GM19467 (cell line): ENCODE data around the gene VSX1.

Source experiments
- ATAC-seq: cut with Tn5 transposase; IDR thresholded peaks from one replicate; pipeline ENCODE4 v1.9.1; 2021; ENCODE audit warnings: mild to moderate bottlenecking, moderate library complexity; ENCODE audit not compliant: unreplicated experiment

VSX1 gene

GRCh38 chr20:25081730-25082497, at the start of gene VSX1:
Gene VSX1 (minus strand): TSS chr20:25082141. CDS start chr20:25082096, 45 bp downstream.
- ATAC-seq = no peak

- no peak for ATAC-seq
Observed at GRCh38 chr20:25129908-25130307, 48.0 kb upstream of the VSX1 start.

GRCh38 chr20:25129428-25129827, 47.5 kb upstream of the VSX1 start:
- no peak for ATAC-seq

DNA sequence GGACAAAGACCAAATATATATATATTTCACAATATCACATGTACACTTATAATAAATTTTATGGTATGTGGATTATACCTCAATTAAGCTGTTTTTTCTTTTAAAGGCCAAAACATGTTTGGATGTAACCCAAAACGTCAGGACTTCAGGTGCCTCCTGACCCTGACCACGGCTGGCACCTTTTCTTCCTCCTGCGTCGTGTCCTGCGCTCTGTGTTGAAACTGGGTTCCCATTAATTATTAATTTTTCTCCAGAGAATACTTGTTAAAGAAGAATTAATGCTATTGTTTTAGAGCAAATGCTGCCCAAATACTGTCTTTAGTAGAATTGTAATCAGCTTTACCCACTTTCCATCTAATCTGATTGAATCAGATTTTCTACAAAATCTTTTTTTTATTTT, 46.7 kb upstream of the VSX1 start:
- no peak for ATAC-seq

DNA sequence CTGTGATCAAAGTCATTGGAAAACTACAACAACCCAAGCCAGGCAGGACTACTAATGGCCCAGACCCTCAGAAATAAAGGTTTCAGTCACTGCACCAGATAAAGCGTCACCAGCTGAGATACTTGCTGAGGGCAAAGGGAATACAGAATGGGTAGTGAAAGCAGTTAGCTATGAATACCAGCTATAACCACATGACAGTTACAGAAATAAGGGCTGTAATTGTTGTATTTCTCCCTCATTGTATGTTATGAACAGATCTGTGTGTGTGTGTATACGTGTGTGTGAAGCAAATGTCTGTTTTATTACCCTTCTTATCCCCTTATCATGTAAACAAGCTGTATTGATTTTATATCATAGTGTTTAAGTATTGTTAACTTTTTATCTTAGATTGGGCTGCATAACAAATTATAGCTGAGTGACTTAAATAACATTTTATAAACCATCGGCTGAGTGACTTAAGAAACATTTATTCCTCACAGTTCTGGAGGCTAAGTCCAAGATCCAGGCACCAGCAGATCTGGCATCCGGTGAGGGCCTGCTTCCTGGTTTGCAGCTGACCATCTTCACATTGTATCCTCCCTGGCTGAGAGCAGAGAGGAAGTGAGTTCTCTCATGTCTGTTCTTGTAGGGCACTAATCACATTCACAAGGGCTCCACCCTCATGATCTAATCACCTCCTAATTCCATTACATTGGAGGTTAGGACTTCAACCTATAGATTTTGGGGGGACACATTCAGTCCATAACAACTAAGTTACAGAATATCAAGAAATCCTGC, 46.0 kb upstream of the VSX1 start:
- no peak for ATAC-seq

DNA sequence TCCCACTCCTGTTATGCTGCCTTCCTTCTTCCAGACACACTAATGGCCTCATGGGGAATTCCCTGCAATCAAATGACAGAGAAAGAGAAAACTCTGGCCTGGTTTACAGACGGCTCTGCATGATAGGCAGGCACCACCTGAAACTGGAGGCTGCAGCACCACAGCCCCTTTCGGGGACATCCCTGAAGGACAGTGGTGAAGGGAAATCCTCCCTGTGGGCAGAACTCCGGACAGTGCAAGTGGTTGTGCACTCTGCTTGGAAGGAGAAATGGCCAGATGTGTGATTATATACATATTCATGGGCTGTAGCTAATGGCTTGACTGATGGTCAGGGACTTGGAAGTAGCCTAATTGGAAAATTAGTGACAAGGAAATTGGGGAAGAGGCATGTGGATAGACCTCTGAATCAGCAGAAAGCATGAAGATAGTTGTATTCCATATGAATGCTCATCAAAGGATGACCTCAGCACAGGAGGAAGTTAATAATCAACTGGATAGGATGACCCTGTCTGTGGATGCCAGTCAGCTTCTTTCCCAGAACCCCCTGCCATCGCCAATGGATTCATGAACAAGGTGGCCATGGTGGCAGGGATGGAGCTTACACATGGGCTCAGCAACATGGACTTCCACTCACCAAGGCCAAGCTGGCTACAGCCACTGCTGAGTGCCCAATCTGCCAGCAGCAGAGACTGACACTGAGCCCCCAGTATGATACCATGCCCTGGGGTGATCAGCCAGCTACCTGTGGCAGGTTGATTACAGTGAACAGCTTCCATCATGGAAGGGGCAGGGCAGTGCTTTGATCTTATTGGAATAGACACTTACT, 44.5 kb upstream of the VSX1 start:
- no peak for ATAC-seq

DNA sequence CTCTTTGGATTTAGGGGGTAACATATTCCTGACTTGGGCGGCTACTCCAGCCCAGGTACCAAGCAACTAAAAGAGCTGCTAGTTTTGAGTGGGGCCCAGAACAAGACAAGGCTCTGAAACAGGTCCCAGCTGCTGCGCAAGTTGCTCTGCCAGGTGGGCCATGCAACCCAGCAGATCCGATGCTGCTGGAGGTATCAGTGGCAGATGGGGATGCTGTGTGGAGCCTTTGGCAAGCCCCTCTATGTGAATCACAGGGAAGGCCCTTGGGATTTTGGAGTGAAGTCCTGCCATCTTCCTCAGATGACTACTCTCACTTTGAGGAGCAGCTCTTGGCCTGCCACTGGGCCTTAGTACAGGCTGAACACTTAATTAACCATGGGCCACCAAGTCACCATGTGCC, 43.7 kb upstream of the VSX1 start:
- no peak for ATAC-seq

DNA sequence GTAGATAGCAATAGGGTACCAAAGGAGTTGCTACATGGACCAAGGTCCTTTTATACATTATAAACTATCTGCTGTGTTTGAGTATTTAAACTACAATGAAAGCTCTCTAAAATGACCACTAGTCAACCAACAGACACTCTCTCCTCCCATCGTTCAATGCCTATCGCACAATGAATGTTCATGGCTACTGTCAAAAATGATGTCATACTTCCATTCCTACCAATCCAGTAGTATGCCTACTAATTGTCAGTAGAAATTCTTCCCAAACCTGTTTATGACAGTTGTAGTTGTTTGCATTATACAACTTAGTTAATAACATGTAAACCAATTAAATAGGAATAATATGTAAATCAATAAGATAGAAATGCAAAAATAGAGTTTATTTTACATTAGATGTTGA, 39.0 kb upstream of the VSX1 start:
- ATAC-seq = no peak

DNA sequence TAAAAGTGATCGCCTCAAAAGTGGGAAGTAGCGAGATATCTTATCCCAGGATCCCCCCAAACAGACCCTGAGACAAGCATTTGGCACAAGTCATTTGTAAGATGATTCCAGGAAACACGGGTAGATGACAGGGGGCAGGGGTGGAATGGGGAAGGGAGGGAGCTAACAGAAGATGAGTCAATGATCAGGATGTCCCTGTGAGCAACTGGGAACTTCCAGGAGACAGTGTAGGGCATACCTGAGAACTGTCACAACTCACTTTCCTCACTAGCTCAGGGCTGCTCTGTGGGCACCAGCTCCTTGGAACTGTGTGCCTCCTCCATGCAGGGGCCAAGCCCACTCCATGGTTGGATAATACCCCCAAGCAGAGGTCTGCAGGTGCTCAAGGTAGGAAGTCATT, 38.5 kb upstream of the VSX1 start:
- no peak for ATAC-seq

DNA sequence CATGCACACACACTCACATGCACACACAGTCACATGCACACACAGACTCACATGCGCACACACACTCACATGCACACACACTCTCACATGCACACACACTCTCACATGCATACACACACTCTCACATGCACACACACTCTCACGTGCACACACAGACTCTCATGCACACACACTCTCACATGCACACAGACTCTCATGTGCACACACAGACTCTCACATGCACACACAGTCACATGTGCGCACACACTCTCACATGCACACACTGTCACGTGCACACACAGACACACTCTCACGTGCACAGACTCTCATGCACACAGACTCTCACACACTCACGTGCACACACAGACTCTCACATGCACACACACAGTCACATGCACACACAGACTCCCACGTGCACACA, 36.6 kb upstream of the VSX1 start:
- ATAC-seq = no peak

- ATAC-seq = no peak
Observed at GRCh38 chr20:25117990-25118389, 36.0 kb upstream of the VSX1 start.

DNA sequence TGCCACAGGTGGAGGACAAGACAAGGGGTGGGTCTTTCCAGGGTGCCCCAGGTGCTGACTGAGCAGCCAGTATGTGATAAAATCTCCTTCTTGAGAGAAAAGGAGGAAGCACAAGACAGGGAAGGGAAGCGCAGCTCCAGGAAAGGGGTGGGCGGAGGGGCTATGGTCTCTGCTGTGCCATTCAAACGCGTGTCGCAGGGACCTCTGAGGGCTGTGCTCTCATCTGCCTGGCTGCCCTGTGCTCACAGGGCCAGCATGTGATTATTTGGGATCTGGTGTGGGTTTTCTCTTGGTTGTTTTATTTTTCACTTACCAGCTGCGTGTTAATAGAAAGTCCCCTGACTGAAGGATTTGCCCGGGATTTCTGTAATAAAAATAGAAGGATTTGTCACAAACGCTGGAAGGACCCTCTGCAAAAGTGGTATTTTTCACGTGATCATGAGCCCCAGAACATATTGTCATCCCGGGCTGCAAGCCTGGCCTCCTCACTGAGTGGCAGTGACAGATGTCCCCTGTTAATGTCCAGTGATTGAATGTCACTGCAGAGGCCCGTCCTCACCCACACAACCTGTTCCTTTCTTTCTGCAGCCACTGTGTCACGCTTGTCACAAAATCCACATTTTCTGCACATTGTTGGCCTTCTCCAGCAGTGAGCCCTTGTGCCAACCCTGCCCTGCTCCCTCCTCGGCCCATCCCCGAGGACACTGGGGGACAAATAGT, 35.0 kb upstream of the VSX1 start:
- ATAC-seq = no peak

- no peak for ATAC-seq
Observed at GRCh38 chr20:25103526-25103925, 21.6 kb upstream of the VSX1 start.

- ATAC-seq = no peak
Observed at GRCh38 chr20:25100914-25101313, 19.0 kb upstream of the VSX1 start.

- ATAC-seq = no peak
Observed at GRCh38 chr20:25099601-25100140, 17.7 kb upstream of the VSX1 start.

DNA sequence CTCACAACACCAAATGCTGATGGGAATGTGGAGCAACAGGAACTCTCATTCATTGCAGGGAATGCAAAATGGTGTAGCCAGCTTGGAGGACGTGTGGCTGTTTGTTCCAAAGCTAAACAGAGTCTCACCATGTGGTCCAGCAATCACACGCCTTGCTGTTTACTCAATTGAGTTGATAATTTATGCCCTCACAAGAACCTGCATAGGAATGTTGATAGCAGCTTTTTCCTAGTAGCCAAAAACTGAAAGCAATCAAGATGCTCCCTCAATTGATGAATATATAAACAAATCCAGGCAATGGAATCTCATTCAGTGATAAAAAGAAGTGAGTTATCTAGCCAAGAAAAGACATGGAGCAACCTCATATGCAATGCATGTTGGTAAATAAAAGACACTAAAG, 15.6 kb upstream of the VSX1 start:
- ATAC-seq = no peak

GRCh38 chr20:25090492-25091429, 8.8 kb upstream of the VSX1 start:
- ATAC-seq = peak; percentile 81

DNA sequence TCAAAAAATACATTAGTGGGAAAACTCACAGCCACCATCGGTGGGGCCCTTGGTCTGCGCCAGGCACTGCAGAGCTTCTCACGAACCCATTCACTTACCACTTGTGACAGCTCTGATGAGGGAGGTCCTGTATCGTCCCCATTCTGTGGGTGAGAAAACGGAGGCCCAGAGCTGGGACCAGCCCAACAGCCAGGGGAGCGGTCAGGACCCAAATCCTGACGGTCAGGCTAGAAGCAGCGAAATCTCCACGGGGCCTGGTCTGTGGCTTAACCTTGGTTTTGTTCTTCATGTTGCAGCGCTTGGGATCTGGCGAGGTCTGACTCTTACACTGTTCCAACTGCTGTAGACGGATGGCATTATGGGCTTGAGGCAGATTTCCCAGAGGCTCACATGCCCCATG, 7.7 kb upstream of the VSX1 start:
- ATAC-seq = no peak

DNA sequence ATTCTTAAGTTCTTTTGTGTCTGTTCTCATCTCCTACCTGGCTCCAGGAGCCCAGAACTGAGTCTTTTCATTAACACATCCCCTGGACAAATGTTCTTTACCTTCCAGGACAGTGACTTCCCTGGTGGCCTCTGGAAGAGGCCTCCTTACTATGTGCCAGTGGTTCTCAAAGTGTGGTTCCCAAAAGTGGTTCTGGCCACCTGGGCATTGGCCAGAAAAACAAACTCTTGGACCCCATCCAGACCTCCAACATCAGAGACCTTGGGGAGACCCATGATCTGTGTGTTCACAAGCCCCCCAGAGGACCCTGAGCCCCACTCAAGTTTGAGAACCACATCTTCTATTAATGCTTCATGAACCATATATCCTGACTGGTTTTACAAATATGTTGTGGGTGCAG, 7.2 kb upstream of the VSX1 start:
- no peak for ATAC-seq

GRCh38 chr20:25088267-25088666, 6.3 kb upstream of the VSX1 start:
- no peak for ATAC-seq
